Panc1 (cell line): ENCODE results near the gene ATF5.

ENCODE experiments used
- CTCF ChIP-seq: fragments of 450-650 bp; IDR thresholded peaks from 2 replicates; pipeline ENCODE4 v1.5.1; 2017; ENCODE audit warnings: mild to moderate bottlenecking
- POLR2AphosphoS5 ChIP-seq: IDR thresholded peaks from 2 replicates; pipeline ENCODE4 v1.6.1; 2012; ENCODE audit warnings: mild to moderate bottlenecking, low read depth, low read length, moderate library complexity
- REST ChIP-seq, 2 experiments: IDR thresholded peaks; 2 replicates each; pipeline ENCODE4 v1.6.1; 2011 to 2012; ENCODE audit warnings: low read depth in 2 of 2, control low read depth in 1 of 2, low read length in 1 of 2, mild to moderate bottlenecking in 1 of 2, moderate library complexity in 1 of 2; ENCODE audit not compliant: insufficient read depth in 1 of 2
- SIN3A ChIP-seq: IDR thresholded peaks from 2 replicates; pipeline ENCODE4 v1.6.1; 2012; ENCODE audit warnings: low read depth, mild to moderate bottlenecking, low read length, moderate library complexity, borderline replicate concordance; ENCODE audit not compliant: insufficient read depth
- TCF7L2 ChIP-seq: IDR thresholded peaks from 2 replicates; pipeline ENCODE4 v1.6.1; 2011; ENCODE audit warnings: mild to moderate bottlenecking, low read depth, low read length, inconsistent platforms

- TF ChIP-seq CTCF (no peak), REST (IDR thresholded peaks at IDR 0.05; ENCODE audit: insufficient read depth in 1 of 2, low read depth in 2 of 2, low read length in 1 of 2) (no peak), SIN3A (no peak), POLR2AphosphoS5 (no peak), TCF7L2 (no peak)
Measured at GRCh38 chr19:49912965-49913685, 15.9 kb upstream of the ATF5 start.
